GM10248 (cell line): ENCODE results near the gene NHS.
A peak's percentile ranks its signal among the peaks of the same experiment; 100 is the strongest.

Source experiments
- CTCF ChIA-PET: fragments of 300-600 bp; sonication (Branson Sonifier 250); formaldehyde crosslinking; extraction: SDS; loops from one replicate; lab custom pipeline; 2021; ENCODE audit warnings: antibody characterized with exemption; lab: Yijun Ruan, JAX
- POLR2A ChIA-PET: fragments of 350-650 bp; sonication (Branson Sonifier 250); formaldehyde crosslinking; extraction: SDS; loops from one replicate; lab custom pipeline; 2020; ENCODE audit warnings: antibody characterized with exemption; lab: Yijun Ruan, JAX
- DNase-seq: peaks from one replicate; pipeline ENCODE4 v3.0.0; 2012; ENCODE audit errors: extremely low spot score
- CTCF ChIP-seq: IDR thresholded peaks from 2 replicates; pipeline ENCODE4 v1.5.1; 2012; ENCODE audit warnings: mild to moderate bottlenecking, low read depth; ENCODE audit errors: extremely low read depth, missing control alignments, control extremely low read depth

The NHS gene

GRCh38 chrX:17687648-17688047 is 312.6 kb downstream of the NHS start:
- CTCF ChIA-PET = no interaction called here
- TF ChIP-seq CTCF = no peak
- DNase-seq = no peak
- POLR2A ChIA-PET = no interaction called here

- CTCF ChIA-PET = interaction anchor here (0.6 to 1.8 kb wide), 4 partner anchors 156 to 448 kb away, joined by 3 to 15 read pairs (median 4); no protein-coding TSS in a partner anchor
Observed at GRCh38 chrX:17689971-17690409, 315.0 kb downstream of the NHS start.

GRCh38 chrX:17692709-17693346 is 317.8 kb downstream of the NHS start:
- ChIA-PET CTCF (interaction anchor here (1.3 to 1.4 kb wide), 2 partner anchors 9 to 12 kb away, joined by 3 to 4 read pairs; no protein-coding TSS in a partner anchor), POLR2A (no interaction called here)
- DNase-seq = no peak
- no peak for TF ChIP-seq CTCF

More at GRCh38 chrX:17689971-17690409, 315.0 kb downstream of the NHS start:
- DNase-seq = peak; percentile 26
- POLR2A ChIA-PET = no interaction called here
- TF ChIP-seq CTCF = peak; percentile 32

GRCh38 chrX:17697191-17697590 is 322.2 kb downstream of the NHS start:
- no peak for TF ChIP-seq CTCF
- no peak for DNase-seq
- POLR2A ChIA-PET = no interaction called here
- CTCF ChIA-PET = no interaction called here

- TF ChIP-seq CTCF = no peak
- ChIA-PET POLR2A (no interaction called here), CTCF (no interaction called here)
- DNase-seq = no peak
Observed at GRCh38 chrX:17700976-17701375, 326.0 kb downstream of the NHS start.

GRCh38 chrX:17703201-17703600 is 328.2 kb downstream of the NHS start:
- DNase-seq = no peak
- POLR2A ChIA-PET = no interaction called here
- no peak for TF ChIP-seq CTCF
- CTCF ChIA-PET = no interaction called here
